ENCODE results near the gene OR51Q1.

- TF ChIP-seq CTCF (conservative IDR thresholded peaks at IDR 0.05; ENCODE audit: low read depth in 2 of 2) = no peak
- no peak for TF ChIP-seq ZNF331 (CRISPR knock-in tag; IDR thresholded peaks at IDR 0.05; ENCODE audit: low read depth)
- TF ChIP-seq ZNF114 (CRISPR knock-in tag; IDR thresholded peaks at IDR 0.05) = no peak
- TF ChIP-seq CREB1 (CRISPR knock-in tag; IDR thresholded peaks at IDR 0.05; ENCODE audit: low read depth) = no peak
- TF ChIP-seq REST (IDR thresholded peaks at IDR 0.05; ENCODE audit: unreplicated experiment) = no peak
- TF ChIP-seq POLR2AphosphoS5 (IDR thresholded peaks at IDR 0.05; ENCODE audit: low read depth) = no peak
- no peak for TF ChIP-seq EZH2 (IDR thresholded peaks at IDR 0.05; ENCODE audit: low read depth, unreplicated experiment)
Measured at GRCh38 chr11:5467527-5467926, 45.6 kb downstream of the OR51Q1 start.
